GM12892 (cell line): ENCODE data around the gene CDK11A.
"Not testable (repeated sequence)": the region's sequence is repeated elsewhere in the genome, so short reads cannot be mapped to it uniquely, and the experiment has no call there.

ENCODE experiments used
- DNase-seq: peaks from one replicate; pipeline ENCODE4 v3.0.0; 2011; ENCODE audit not compliant: insufficient read length
- FAIRE-seq: peaks from 2 replicates; lab custom pipeline; 2011; peaks lifted over from hg19 to GRCh38; lab: Jason Lieb, UNC
- POLR2A ChIP-seq: IDR thresholded peaks from 2 replicates; pipeline ENCODE4 v1.6.1; 2011; ENCODE audit warnings: low read depth, low read length, control low read depth
- POLR2AphosphoS5 ChIP-seq: IDR thresholded peaks from 2 replicates; pipeline ENCODE4 v1.6.1; 2011; ENCODE audit warnings: low read depth, low read length, control low read depth
- TAF1 ChIP-seq: IDR thresholded peaks from 2 replicates; pipeline ENCODE4 v1.6.1; 2011; ENCODE audit warnings: low read depth, mild to moderate bottlenecking, control low read depth, low read length, borderline replicate concordance

CDK11A gene

DNA sequence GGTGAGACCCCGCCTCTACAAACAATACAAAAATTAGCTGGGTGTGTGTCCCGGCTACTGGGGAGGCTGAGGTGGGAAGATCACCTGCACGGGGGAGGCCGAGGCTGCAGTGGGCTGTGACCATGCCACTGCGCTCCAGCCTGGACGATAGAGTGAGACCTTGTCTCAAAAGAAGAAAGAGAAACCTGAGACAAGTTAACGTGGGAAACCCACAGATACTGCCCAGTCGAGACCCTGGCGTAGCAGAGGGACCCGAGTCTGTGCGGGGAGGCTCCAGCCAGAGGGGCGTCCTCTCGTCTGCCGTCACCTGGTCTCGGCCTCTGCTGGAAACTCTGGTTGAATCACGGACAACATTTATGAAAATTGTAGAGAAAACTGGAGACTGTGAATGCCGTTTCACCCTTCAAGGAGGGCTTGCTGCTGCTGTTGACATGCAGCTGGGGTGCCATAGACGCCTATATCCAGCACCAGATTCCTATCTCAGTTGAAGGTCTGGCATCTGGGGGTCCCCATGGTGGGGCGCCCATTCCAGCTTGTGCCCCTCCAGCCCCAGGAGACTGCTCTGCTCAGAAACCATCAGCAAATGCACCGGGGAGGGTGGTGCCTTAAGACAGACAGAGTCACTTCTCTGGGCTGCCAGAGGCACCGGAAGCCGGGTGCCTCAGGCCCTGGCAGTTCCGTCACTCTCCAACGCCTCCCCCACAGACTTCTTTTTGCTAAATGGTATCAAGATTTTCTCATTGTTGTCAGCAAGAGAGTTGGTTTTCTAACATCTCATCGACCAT lies 51.8 kb downstream of the CDK11A start:
- TF ChIP-seq TAF1, result no peak
- no peak for TF ChIP-seq POLR2A
- TF ChIP-seq POLR2AphosphoS5, result no peak
- FAIRE-seq, result no peak
- no peak for DNase-seq

DNA sequence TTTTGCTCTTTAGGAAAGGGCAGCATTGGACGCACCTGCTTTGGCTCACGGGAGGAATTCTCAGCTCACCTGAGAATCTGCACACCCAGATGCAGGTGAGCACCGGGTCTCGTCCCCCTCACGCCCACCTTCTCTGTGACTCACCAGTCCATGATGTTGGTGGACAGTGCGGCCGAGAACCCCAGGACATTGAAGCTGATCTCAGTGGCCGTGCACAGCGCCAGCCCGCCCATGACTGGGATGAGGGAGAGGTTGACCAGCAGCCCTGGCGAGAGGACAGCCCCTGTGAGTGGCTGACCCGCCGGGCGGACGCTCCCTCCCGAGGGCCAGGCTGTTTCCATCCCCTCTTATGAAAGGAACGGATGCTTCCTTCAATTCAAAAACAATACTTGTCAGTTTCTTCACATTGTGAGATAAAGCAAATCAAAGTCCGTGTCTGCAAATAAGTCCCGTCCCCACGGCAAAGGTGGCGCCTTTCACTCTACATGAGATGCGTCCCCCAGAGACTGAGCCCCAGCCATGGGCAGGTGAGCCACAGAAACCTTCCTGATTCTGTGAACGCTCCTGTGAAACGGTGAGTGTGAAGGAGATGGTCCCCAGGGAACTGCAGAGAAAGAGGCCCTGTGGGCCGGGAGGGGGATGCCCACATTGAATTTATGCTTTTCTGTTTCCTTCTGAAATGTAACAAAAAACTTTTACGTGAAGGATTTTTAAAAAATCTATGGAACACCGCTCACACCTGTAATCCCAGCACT lies 52.6 kb downstream of the CDK11A start:
- TF ChIP-seq TAF1 (no peak), POLR2AphosphoS5 (no peak), POLR2A (no peak)
- no peak for FAIRE-seq

DNA sequence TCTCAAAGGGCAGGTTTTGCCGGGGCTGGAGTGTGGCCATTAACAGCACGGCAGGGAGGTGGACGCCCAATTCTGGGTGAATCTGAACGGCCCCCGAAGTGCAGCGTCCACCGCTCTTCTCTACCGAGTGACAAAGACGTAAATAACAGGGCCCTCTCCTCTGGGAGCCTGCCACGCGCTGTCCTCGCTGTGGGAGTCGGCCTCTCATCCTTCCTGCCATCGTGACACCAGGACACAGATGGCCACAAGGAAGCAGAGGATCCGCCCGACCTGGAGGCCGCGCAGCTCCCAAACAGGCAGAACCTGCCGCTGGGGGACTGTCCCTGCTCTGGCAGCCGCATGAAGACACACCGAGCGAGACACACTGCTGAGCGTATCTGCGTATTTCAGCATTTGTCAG lies 53.3 kb downstream of the CDK11A start:
- DNase-seq, result no peak
- no peak for TF ChIP-seq POLR2A
- TF ChIP-seq POLR2AphosphoS5, result no peak
- no peak for TF ChIP-seq TAF1
- no peak for FAIRE-seq

More for the DNA sequence above, 52.6 kb downstream of the CDK11A start:
- no peak for DNase-seq

DNA sequence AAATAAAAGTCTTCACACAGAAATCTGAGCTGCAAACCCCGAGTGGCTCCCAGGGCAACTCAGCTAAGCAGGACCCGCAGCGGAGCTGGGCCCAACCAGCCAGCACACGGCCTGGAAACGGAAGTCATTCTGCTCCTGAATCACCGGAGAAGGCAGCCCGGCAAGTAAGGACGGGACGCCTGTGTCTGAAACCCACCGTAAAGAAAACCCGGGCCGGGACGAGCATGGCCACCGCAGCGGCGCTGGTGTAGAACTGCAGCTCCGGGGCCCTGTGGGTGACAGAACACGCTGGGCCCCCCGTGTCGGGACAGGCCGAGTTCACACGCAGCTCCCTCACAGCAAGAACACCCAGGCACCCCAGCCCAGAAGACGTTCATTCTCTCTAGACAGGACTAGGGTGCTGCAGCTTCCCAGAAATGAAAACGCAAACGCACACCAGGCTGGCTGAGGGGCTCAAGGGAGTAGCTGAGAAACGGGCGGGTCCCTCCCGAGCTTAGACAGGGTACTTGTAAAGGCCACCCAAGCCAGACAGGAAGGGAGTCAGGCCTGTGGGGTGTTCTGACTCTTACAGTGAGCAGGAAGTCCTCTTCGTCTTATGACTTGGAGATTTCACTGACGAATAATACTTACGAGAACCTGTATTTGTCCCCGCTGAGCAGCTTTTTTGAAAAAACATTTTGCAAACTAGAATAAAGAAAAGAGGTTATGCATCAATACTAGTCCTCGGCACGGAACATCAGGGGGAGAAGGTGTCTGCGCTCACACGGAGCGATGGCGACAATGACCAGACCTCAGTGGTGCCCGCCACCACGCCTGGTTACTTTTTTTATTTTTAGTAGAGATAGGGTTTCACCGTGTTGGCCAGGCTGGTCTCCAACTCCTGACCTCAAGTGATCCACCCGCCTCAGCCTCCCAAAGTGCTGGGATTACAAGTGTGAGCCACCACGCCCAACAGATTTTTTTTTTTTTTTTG lies 54.4 kb downstream of the CDK11A start:
- FAIRE-seq, result no peak
- DNase-seq, result no peak
- no peak for TF ChIP-seq TAF1
- TF ChIP-seq POLR2A, result no peak
- TF ChIP-seq POLR2AphosphoS5, result no peak

DNA sequence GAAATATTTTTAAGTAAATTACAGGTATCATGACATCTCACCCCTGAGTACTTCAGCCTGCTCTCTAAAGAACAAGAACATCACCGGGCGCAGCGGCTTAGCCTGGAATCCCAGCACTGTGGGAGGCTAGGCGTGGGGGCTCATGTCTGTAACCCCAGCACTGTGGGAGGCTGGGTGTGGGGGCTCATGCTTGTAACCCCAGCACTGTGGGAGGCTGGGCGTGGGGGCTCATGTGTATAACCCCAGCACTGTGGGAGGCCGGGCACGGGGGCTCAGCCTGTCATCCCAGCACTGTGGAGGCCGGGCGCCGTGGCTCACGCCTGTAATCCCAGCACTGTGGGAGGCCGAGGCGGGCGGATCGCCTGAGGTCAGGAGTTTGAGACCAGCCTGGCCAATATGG lies 57.6 kb downstream of the CDK11A start:
- no peak for DNase-seq
- TF ChIP-seq TAF1, result no peak
- no peak for TF ChIP-seq POLR2AphosphoS5
- TF ChIP-seq POLR2A, result no peak
- FAIRE-seq, result no peak

DNA sequence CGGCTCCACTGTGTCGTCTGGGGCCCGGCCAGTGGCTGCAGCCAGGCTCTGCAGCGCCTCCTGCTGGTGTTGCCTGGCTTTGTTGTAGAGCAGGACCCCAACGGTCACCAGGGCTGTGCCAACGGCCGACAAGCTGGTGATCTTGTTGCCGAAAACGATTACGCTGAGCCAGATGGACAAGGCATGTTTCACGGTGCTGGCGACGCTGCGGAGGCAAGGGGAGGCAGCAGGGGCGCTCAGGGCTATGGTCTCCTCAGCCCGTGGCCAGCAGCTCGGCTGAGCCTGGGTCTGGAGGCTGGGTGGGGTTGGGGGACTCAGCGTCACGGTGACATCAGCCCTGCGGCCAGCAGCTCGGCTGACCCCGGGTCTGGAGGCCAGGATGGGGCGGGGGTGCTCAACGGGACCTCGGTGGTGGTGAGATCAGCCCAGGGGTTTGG lies 58.3 kb downstream of the CDK11A start:
- FAIRE-seq, result no peak
- TF ChIP-seq POLR2AphosphoS5 (no peak), POLR2A (no peak), TAF1 (no peak)
- no peak for DNase-seq

DNA sequence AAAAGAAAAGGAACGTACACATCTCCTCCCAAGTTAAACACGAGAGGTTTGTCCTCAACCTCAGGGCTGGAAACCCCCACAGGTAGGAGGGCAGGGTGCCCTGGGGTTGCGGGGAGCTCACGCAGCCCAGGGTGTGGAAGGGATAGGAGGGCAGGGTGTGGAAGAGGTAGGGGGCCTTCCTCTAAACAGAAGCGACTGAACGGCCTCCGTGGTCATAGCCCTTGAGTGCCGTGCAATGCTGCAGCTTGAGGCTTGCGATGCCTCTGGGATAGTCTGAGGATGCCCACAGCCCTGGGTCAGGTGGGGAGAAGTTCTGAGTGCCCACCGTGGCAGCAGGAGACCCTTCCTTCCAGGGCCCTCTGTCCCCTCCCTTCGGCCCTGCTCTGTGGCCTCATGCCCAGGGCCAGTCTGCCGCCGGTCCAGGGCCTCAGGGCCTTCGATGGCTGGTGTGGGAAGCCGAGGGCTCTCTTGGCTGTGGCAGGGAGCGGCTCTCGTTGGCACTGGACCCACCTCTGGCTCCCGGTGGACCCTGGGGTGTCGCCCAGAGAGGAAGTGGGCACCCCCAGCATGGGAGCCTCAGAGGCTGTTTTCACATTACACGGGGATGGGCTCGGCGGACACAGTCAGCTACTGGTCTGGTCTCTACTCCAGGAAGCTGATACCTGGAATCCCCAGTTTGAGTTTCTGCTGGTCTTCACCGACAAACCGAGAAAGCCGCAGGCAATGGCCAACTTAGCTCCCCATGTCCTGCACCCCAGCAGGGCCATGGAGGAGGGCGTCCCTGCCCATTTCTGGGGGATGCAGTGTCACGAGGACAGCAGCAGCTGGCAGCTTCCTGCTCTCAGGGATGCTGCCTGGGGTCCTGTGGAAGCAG lies 59.0 kb downstream of the CDK11A start:
- DNase-seq (no peak), FAIRE-seq (no peak)
- TF ChIP-seq POLR2AphosphoS5 (no peak), POLR2A (no peak), TAF1 (no peak)

DNA sequence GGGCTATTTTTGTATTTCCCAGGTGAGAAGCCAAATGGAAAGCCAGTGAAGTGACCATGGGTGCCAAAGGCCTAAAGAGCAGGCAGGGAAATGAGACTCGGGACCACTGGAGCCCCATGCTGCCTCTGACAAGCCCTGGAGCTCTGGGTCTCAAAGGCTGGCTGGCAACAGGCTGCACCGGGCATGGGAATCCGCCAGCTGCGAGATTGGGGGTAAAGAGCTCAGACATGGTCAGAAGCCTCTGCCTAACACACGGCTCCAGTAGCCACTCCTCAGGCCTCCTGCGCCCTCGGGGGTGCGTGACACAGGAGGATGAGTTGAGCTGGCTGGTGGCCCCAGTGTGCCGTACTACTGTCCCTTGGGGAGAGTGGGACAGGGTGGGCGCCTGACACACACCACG lies 59.8 kb downstream of the CDK11A start:
- not testable (repeated sequence) for DNase-seq, FAIRE-seq

DNA sequence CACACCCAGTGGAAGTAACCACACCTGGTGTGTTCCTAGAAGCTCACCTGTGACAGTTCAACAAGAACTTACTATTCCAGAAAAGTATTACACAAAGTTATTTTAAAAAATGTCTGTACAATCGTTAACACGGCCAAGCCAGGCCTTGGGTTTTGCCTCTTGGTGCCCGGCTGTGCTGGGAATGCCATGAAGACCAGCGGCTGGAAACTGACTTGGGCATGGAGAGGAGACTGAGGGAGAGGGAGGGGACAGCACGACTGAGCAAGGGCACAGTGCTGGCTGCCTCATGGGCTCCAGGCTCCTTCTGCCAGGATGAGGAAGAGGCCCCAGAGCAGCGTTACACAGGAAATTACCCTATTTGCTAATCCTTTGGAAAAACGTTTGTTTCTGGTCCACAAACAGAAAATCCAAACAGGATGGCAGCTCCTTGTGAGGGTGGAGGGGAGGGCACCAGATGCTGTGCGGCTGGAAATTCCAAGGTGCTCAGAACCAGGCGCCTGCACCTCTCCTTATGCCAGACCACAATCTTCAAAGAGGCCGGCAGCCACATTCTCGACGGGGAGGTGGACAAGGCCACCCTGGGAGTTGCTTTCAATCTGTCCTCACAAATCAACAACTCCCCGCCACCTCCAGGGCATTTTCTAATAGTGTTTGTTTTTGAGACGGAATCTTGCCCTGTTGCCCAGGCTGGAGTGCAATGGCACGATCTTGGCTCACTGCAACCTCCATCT lies 61.2 kb downstream of the CDK11A start:
- DNase-seq, FAIRE-seq: not testable (repeated sequence)

DNA sequence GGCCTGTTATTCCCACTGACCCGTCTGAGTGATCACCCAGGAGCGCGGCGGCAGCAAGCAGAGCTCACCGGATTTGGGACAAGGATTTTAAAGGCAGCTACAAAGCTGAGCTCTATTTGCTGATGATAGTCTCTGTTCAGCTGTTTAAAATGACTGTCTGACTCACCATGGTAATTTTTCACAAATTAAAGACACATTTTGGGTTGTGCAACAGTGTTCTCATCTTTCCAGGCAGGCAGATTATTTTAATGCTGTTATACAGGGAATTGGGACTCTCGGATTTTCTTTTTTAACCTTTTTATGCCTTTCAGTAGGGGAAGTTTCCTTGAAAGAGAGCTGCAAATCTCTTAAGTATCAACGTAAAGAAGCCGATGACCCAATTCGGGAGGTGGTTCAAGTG lies 61.8 kb downstream of the CDK11A start:
- FAIRE-seq, DNase-seq: not testable (repeated sequence)
